ENCODE results near the gene MYL6. TPM values are rescaled to one million over a fixed set of nuclear protein-coding genes. Genes with fewer than 3 reads are reported as not detected.

The MYL6 gene
- total and polyA plus RNA-seq, 12 donors = 1,276 to 3,646 (median 1,585) TPM

GRCh38 chr12:56188778-56189098, 30.6 kb downstream of the MYL6 start:
- Histone ChIP-seq H3K27ac (peak overlapping the region in 4 of 5 donors; percentile 40 to 92 (median 74)), H3K36me3 (replicated peaks in 1 of 2) (peaks cover 0 to 25% of the 10 kb centered on the region in 2 donors), H3K4me3 (peak overlapping the region in 3 of 4 donors; percentile 36 to 88 (median 61)), H3K9me3 (replicated peaks in 1 of 3) (no peaks in the 10 kb centered on the region), H3K4me1 (replicated peaks in 1 of 2) (peaks cover 16 to 25% of the 10 kb centered on the region in 2 donors), H3K27me3 (no peaks in the 10 kb centered on the region)
- no peak for DNase-seq
- intact Hi-C loops (cut with DNase I) = loop anchor here (2.0 kb wide), 2 partner anchors 64 to 68 kb away; no protein-coding TSS in a partner anchor
- TF ChIP-seq CTCF (IDR thresholded peaks at IDR 0.05) (no peak), POLR2A (IDR thresholded peaks at IDR 0.05) (no peak)
- WGBS, 4 donors = 2 to 6% (median 3%) methylated on average over 4 to 17 of the region's 17 CpGs

GRCh38 chr12:56189099-56189917, 31.1 kb downstream of the MYL6 start, which contains the start of gene SMARCC2:
SMARCC2 (minus strand) TSS chr12:56189483; CDS start chr12:56189461, 22 bp downstream.
- DNase-seq = peak; percentile 86 to 93 (median 90)
- Histone ChIP-seq H3K9me3 (replicated peaks in 1 of 3) (no peaks in the 10 kb centered on the region), H3K4me1 (replicated peaks in 1 of 2) (peaks cover 16 to 25% of the 10 kb centered on the region in 2 donors), H3K27ac (peak within 1 kb of the TSS; percentile 66 to 92 (median 76)), H3K36me3 (replicated peaks in 1 of 2) (peaks cover 0 to 19% of the 10 kb centered on the region in 2 donors), H3K4me3 (peak within 1 kb of the TSS in 3 of 4 donors; percentile 61 to 88 (median 86)), H3K27me3 (no peaks in the 10 kb centered on the region)
- 0 to 1% (median 0%) methylated on average over 8 to 92 of the region's 93 CpGs for WGBS, 4 donors
- intact Hi-C loops (cut with DNase I) = loop anchor here (2.0 kb wide), 2 partner anchors 65 to 69 kb away; no protein-coding TSS in a partner anchor
- peak in 1 of 2 donors; percentile 60 for TF ChIP-seq POLR2A (IDR thresholded peaks at IDR 0.05)
- TF ChIP-seq CTCF (IDR thresholded peaks at IDR 0.05) = peak; percentile 43 to 91 (median 68)

- Histone ChIP-seq H3K27me3 (no peaks in the 10 kb centered on the region), H3K36me3 (replicated peaks in 1 of 2) (peaks cover 0 to 11% of the 10 kb centered on the region in 2 donors), H3K4me3 (peak overlapping the region in 3 of 4 donors; percentile 32 to 88 (median 86)), H3K27ac (peak overlapping the region; percentile 66 to 92 (median 76)), H3K4me1 (replicated peaks in 1 of 2) (peaks cover 16 to 25% of the 10 kb centered on the region in 2 donors), H3K9me3 (replicated peaks in 1 of 3) (no peaks in the 10 kb centered on the region)
- intact Hi-C loops (cut with DNase I) = loop anchor here (2.0 to 5.0 kb wide), 4 partner anchors 37 to 272 kb away; no protein-coding TSS in a partner anchor
- TF ChIP-seq CTCF (IDR thresholded peaks at IDR 0.05) (peak in 2 of 6 experiments; percentile 1 to 48), POLR2A (IDR thresholded peaks at IDR 0.05) (no peak)
- peak; percentile 73 to 95 (median 80) for DNase-seq
- 1 to 2% (median 2%) methylated on average over 38 to 42 of the region's 42 CpGs for WGBS, 4 donors
These were observed 31.9 kb downstream of the MYL6 start for GRCh38 chr12:56189918-56190694.
